RWPE2 (cell line): ENCODE results near the gene SLC39A10.
"Not testable (repeated sequence)": the region's sequence is repeated elsewhere in the genome, so short reads cannot be mapped to it uniquely, and the experiment has no call there.

Experiments used
- ATAC-seq: fragments of 200-7000 bp; cut with Tn5 transposase; 3 replicates; pipeline ENCODE4 v1.9.1; 2021; ENCODE audit warnings: low read depth
- DNase-seq: peaks from one replicate; pipeline ENCODE4 v3.0.0-alpha.2; 2020; ENCODE audit warnings: low spot score
- H3K27ac ChIP-seq: fragments of 450-650 bp; 2 replicates; pipeline ENCODE4 v1.5.1; 2017; ENCODE audit warnings: mild to moderate bottlenecking; ENCODE audit not compliant: poor library complexity, severe bottlenecking
- H3K27me3 ChIP-seq: fragments of 250-450 bp; sonication (Bioruptor Pico); 2 replicates; pipeline ENCODE4 v1.5.1; 2021; ENCODE audit warnings: mild to moderate bottlenecking, moderate library complexity; ENCODE audit not compliant: insufficient read depth, poor library complexity, severe bottlenecking
- H3K36me3 ChIP-seq: fragments of 250-450 bp; sonication (Bioruptor Pico); 2 replicates; pipeline ENCODE4 v1.5.1; 2020; ENCODE audit warnings: low read depth, mild to moderate bottlenecking, moderate library complexity
- H3K4me1 ChIP-seq: fragments of 250-450 bp; sonication (Bioruptor Pico); 2 replicates; pipeline ENCODE4 v1.5.1; 2021; ENCODE audit warnings: mild to moderate bottlenecking, moderate library complexity; ENCODE audit not compliant: insufficient read depth, poor library complexity, severe bottlenecking
- H3K4me3 ChIP-seq: fragments of 250-450 bp; sonication (Bioruptor Pico); 2 replicates; pipeline ENCODE4 v1.5.1; 2021; ENCODE audit warnings: mild to moderate bottlenecking, moderate library complexity; ENCODE audit not compliant: severe bottlenecking
- H3K9me3 ChIP-seq: fragments of 250-450 bp; sonication (Bioruptor Pico); 2 replicates; pipeline ENCODE4 v1.5.1; 2021; ENCODE audit warnings: mild to moderate bottlenecking, moderate library complexity; ENCODE audit not compliant: severe bottlenecking
- CTCF ChIP-seq: fragments of 450-650 bp; IDR thresholded peaks from one replicate; pipeline ENCODE4 v1.5.1; 2017; ENCODE audit warnings: mild to moderate bottlenecking, moderate library complexity; ENCODE audit not compliant: poor library complexity, severe bottlenecking

The SLC39A10 gene

GRCh38 chr2:195638750-195639149 lies 18.3 kb upstream of the SLC39A10 start:
- no peak for DNase-seq
- ATAC-seq, result no peak
- Histone ChIP-seq H3K4me1 (peaks cover 4% of the 10 kb centered on the region), H3K9me3 (no peaks in the 10 kb centered on the region), H3K4me3 (no peak overlapping the region), H3K27ac (no peak overlapping the region), H3K36me3 (no peaks in the 10 kb centered on the region), H3K27me3 (no peaks in the 10 kb centered on the region)
- TF ChIP-seq CTCF, result no peak

- ATAC-seq (no peak), DNase-seq (no peak)
- H3K4me1 ChIP-seq, result peaks cover 4% of the 10 kb centered on the region
- H3K36me3 ChIP-seq, result no peaks in the 10 kb centered on the region
- TF ChIP-seq CTCF, result no peak
- H3K4me3 ChIP-seq, result no peak overlapping the region
- H3K27me3 ChIP-seq, result no peaks in the 10 kb centered on the region
- no peaks in the 10 kb centered on the region for H3K9me3 ChIP-seq
- no peak overlapping the region for H3K27ac ChIP-seq
These were observed 17.7 kb upstream of the SLC39A10 start for GRCh38 chr2:195639238-195639858.

GRCh38 chr2:195639959-195640358 lies 17.1 kb upstream of the SLC39A10 start:
- no peak overlapping the region for H3K27ac ChIP-seq
- H3K36me3 ChIP-seq, result no peaks in the 10 kb centered on the region
- no peaks in the 10 kb centered on the region for H3K9me3 ChIP-seq
- H3K27me3 ChIP-seq, result no peaks in the 10 kb centered on the region
- H3K4me3 ChIP-seq, result no peak overlapping the region
- no peak for DNase-seq
- no peak for ATAC-seq
- H3K4me1 ChIP-seq, result peaks cover 4% of the 10 kb centered on the region
- TF ChIP-seq CTCF, result no peak

GRCh38 chr2:195642027-195642678 lies 14.9 kb upstream of the SLC39A10 start:
- no peak overlapping the region for H3K4me3 ChIP-seq
- H3K9me3 ChIP-seq, result no peaks in the 10 kb centered on the region
- H3K36me3 ChIP-seq, result no peaks in the 10 kb centered on the region
- H3K4me1 ChIP-seq, result no peaks in the 10 kb centered on the region
- no peak for DNase-seq
- no peak overlapping the region for H3K27ac ChIP-seq
- ATAC-seq, result no peak
- no peak for TF ChIP-seq CTCF
- no peaks in the 10 kb centered on the region for H3K27me3 ChIP-seq

- ATAC-seq (no peak), DNase-seq (no peak)
- Histone ChIP-seq H3K9me3 (no peaks in the 10 kb centered on the region), H3K4me3 (no peak overlapping the region), H3K36me3 (no peaks in the 10 kb centered on the region), H3K4me1 (no peaks in the 10 kb centered on the region), H3K27ac (no peak overlapping the region), H3K27me3 (no peaks in the 10 kb centered on the region)
- no peak for TF ChIP-seq CTCF
These were observed 14.4 kb upstream of the SLC39A10 start for GRCh38 chr2:195642679-195643068.

GRCh38 chr2:195644708-195645107 lies 12.3 kb upstream of the SLC39A10 start:
- H3K27ac ChIP-seq, H3K36me3 ChIP-seq, ATAC-seq, H3K9me3 ChIP-seq, H3K4me1 ChIP-seq, H3K27me3 ChIP-seq, DNase-seq, H3K4me3 ChIP-seq: not testable (repeated sequence)
